Astrocyte of the spinal cord (primary cell): ENCODE results near the gene RASGRP3.
A peak's percentile ranks its signal among the peaks of the same experiment; 100 is the strongest.

ENCODE experiments used
- DNase-seq: peaks from one replicate; pipeline ENCODE4 v3.0.0; 2011; ENCODE audit warnings: low read depth, low spot score
- H3K4me3 ChIP-seq: 2 replicates; pipeline ENCODE4 v1.5.1; 2011; ENCODE audit warnings: low read depth, mild to moderate bottlenecking, low read length, moderate library complexity
- CTCF ChIP-seq: IDR thresholded peaks from 2 replicates; pipeline ENCODE4 v1.5.1; 2012; ENCODE audit warnings: low read depth, mild to moderate bottlenecking, low read length, inconsistent platforms
- in situ Hi-C: cut with HindIII; loops from 2 replicates; pipeline ENCODE4 v1.10.0; 2017; ENCODE audit warnings: low sequenced_read_pairs

Gene RASGRP3

GRCh38 chr2:33469238-33469637 lies 7.2 kb upstream of the RASGRP3 start:
- in situ Hi-C loops = no loop called here
- H3K4me3 ChIP-seq = no peak overlapping the region
- TF ChIP-seq CTCF = no peak
- no peak for DNase-seq

- peak; percentile 88 for TF ChIP-seq CTCF
- peak overlapping the region; percentile 65 for H3K4me3 ChIP-seq
- peak; percentile 84 for DNase-seq
- in situ Hi-C loops = no loop called here
Measured at GRCh38 chr2:33475224-33476130, 972 bp upstream of the RASGRP3 start.

- no peak for DNase-seq
- peak overlapping the region; percentile 65 for H3K4me3 ChIP-seq
- TF ChIP-seq CTCF = no peak
- in situ Hi-C loops = no loop called here
Measured at GRCh38 chr2:33476793-33477190, 343 bp downstream of the RASGRP3 start.

GRCh38 chr2:33477473-33478468 lies 1.3 kb downstream of the RASGRP3 start:
- peak overlapping the region; percentile 20 for H3K4me3 ChIP-seq
- TF ChIP-seq CTCF = no peak
- DNase-seq = peak; percentile 42

GRCh38 chr2:33478968-33479731 lies 2.7 kb downstream of the RASGRP3 start:
- DNase-seq = no peak

More at GRCh38 chr2:33477473-33478468, 1.3 kb downstream of the RASGRP3 start:
- in situ Hi-C loops = no loop called here

More at GRCh38 chr2:33478968-33479731, 2.7 kb downstream of the RASGRP3 start:
- in situ Hi-C loops = no loop called here
- no peak overlapping the region for H3K4me3 ChIP-seq
- TF ChIP-seq CTCF = no peak
